ENCODE measurements around the gene HIVEP2. TPM values are rescaled to one million over a fixed set of nuclear protein-coding genes. Genes with fewer than 3 reads are reported as not detected.

HIVEP2 gene
- total RNA-seq, 1 donor from 2014 or later = 7.9 TPM

GRCh38 chr6:142935553-142936517 lies 9.1 kb downstream of the HIVEP2 start:
- Histone ChIP-seq H3K27me3 (ENCODE audit: control insufficient read depth, insufficient read depth, low read length) (no peaks in the 10 kb centered on the region), H3K4me3 (ENCODE audit: low read depth, low read length) (no peak overlapping the region), H3K36me3 (ENCODE audit: control insufficient read depth, insufficient read depth, low read length) (no peaks in the 10 kb centered on the region)
- DNase-seq (ENCODE audit: low read depth) (no peak), FAIRE-seq (no peak)
- TF ChIP-seq CTCF (IDR thresholded peaks at IDR 0.05; ENCODE audit: insufficient read depth, low read length, severe bottlenecking) = no peak

DNA sequence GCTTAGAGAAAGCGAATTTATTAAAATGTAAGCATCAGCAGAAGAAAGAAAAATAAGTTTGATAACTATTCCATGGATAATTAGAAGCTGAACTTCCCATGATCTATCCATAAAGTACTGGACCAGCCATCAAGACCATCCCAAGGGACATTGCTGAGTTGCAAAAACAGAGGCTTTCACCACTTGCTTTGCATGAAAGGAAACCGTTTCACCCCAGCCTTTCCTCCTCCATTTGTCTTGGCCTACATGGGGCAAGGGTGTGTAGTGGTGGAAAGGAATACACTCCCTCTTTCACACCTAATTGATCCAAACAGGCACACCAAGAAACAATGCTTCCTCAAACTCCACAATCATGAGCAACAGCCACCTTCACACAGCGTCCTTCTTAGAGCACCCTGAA lies 10.4 kb downstream of the HIVEP2 start:
- TF ChIP-seq CTCF (IDR thresholded peaks at IDR 0.05; ENCODE audit: insufficient read depth, low read length, severe bottlenecking) = no peak
- DNase-seq (ENCODE audit: low read depth) = no peak
- Histone ChIP-seq H3K4me3 (ENCODE audit: low read depth, low read length) (no peak overlapping the region), H3K36me3 (ENCODE audit: control insufficient read depth, insufficient read depth, low read length) (no peaks in the 10 kb centered on the region), H3K27me3 (ENCODE audit: control insufficient read depth, insufficient read depth, low read length) (no peaks in the 10 kb centered on the region)
- no peak for FAIRE-seq

GRCh38 chr6:142934106-142934505 lies 10.9 kb downstream of the HIVEP2 start:
- FAIRE-seq = no peak
- H3K27me3 ChIP-seq (ENCODE audit: control insufficient read depth, insufficient read depth, low read length) = no peaks in the 10 kb centered on the region
- no peaks in the 10 kb centered on the region for H3K36me3 ChIP-seq (ENCODE audit: control insufficient read depth, insufficient read depth, low read length)
- TF ChIP-seq CTCF (IDR thresholded peaks at IDR 0.05; ENCODE audit: insufficient read depth, low read length, severe bottlenecking) = no peak
- H3K4me3 ChIP-seq (ENCODE audit: low read depth, low read length) = no peak overlapping the region
- no peak for DNase-seq (ENCODE audit: low read depth)

DNA sequence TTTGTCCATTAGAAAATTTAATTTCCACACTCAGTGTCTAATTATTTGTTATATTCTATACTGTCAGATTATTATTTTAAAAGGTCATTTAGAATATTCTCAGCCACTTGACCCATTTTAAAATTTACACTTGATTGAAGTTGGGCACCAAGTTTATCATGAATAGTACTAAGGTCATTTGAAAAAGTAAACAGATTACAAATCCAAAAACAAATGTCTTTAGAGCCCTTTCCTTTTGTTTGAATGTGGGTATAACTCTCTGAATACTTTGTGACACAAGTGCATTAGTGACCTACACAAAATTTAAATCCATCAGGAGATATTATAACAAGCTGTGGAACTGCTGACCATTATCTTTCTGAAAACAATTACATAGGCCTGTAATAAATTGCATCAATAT lies 11.3 kb downstream of the HIVEP2 start:
- Histone ChIP-seq H3K4me3 (ENCODE audit: low read depth, low read length) (no peak overlapping the region), H3K36me3 (ENCODE audit: control insufficient read depth, insufficient read depth, low read length) (no peaks in the 10 kb centered on the region), H3K27me3 (ENCODE audit: control insufficient read depth, insufficient read depth, low read length) (no peaks in the 10 kb centered on the region)
- DNase-seq (ENCODE audit: low read depth) (no peak), FAIRE-seq (no peak)
- no peak for TF ChIP-seq CTCF (IDR thresholded peaks at IDR 0.05; ENCODE audit: insufficient read depth, low read length, severe bottlenecking)

DNA sequence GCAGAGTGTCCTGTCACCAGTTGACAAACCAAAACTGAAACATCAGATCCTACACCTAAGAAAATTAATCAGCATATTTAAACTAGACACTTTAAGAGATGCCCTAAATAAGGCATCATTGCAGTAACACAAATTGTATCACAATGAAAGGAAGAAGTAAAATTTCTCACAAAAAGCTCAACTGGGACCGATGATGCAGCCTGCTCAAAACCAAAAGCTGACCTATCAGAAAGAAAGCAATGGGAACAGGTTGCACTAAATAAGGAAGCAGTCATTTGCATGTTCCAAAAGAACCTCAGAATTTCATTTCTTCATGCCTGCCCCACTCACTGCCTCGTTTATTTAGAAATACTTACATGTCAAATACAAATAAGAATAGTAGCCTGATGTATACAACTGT lies 12.1 kb downstream of the HIVEP2 start:
- no peak for DNase-seq (ENCODE audit: low read depth)
- TF ChIP-seq CTCF (IDR thresholded peaks at IDR 0.05; ENCODE audit: insufficient read depth, low read length, severe bottlenecking) = no peak
- FAIRE-seq = no peak

More for the DNA sequence above, 12.1 kb downstream of the HIVEP2 start:
- Histone ChIP-seq H3K27me3 (ENCODE audit: control insufficient read depth, insufficient read depth, low read length) (no peaks in the 10 kb centered on the region), H3K36me3 (ENCODE audit: control insufficient read depth, insufficient read depth, low read length) (no peaks in the 10 kb centered on the region), H3K4me3 (ENCODE audit: low read depth, low read length) (no peak overlapping the region)

Measured in bronchial epithelial cell (primary cell).